Adrenal gland (tissue), 5 donors: ENCODE data around the gene IL1A.

Experiments
- POLR2A ChIP-seq, 2 donors: fragments of 450-650 bp; IDR thresholded peaks; one replicate each; pipeline ENCODE4 v1.6.1; 2017; ENCODE audit warnings: antibody characterized with exemption in 2 of 2, mild to moderate bottlenecking in 2 of 2, moderate library complexity in 1 of 2
- TF ChIP-seq, protein P1 (sequence below), 6 experiments: fragments of 450-650 bp in 4 of 6; fragments of 200-600 bp in 2 of 6; sonication (generic) in 1 of 6; IDR thresholded peaks; 1 replicate in 5 of 6; 2 replicates in 1 of 6; pipeline versions ENCODE4 v1.5.1 to v1.8.0; 2016 to 2021; ENCODE audit warnings: antibody characterized with exemption in 6 of 6, mild to moderate bottlenecking in 2 of 6, moderate library complexity in 1 of 6
- donor health status: DM: no; HTN: no; CAD: no.

DNA sequence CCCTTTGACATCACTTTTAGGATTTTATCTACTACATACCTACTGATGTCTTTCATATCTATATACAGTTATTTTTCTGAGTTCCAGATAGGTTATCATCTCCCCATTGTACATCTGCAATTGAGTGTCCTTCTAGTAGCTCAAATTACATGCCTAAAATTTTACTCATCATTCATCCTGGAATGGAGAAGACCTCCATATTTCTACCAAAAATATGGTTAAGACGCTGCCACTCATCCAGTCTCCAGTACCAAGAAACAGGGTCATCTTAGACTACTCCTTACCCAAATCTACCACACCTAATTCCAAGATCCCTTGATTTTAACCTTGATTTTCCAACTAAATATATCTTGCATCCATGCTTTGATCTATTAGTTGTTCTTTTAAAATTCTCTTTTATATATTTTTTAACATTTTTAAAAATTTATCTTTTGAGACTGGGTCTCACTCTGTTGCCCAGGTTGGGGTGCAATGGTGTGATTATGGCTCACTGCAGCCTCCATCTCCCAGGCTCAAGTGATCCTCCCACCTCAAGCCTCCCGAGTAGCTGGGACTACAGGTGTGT is 11.3 kb downstream of the IL1A start:
- no peak for TF ChIP-seq POLR2A (IDR thresholded peaks at IDR 0.05)
- TF ChIP-seq, protein P1, sequence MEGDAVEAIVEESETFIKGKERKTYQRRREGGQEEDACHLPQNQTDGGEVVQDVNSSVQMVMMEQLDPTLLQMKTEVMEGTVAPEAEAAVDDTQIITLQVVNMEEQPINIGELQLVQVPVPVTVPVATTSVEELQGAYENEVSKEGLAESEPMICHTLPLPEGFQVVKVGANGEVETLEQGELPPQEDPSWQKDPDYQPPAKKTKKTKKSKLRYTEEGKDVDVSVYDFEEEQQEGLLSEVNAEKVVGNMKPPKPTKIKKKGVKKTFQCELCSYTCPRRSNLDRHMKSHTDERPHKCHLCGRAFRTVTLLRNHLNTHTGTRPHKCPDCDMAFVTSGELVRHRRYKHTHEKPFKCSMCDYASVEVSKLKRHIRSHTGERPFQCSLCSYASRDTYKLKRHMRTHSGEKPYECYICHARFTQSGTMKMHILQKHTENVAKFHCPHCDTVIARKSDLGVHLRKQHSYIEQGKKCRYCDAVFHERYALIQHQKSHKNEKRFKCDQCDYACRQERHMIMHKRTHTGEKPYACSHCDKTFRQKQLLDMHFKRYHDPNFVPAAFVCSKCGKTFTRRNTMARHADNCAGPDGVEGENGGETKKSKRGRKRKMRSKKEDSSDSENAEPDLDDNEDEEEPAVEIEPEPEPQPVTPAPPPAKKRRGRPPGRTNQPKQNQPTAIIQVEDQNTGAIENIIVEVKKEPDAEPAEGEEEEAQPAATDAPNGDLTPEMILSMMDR (IDR thresholded peaks at IDR 0.05): no peak
